SKM-1 (cell line): ENCODE measurements around the gene WDPCP.
"Not testable (repeated sequence)": the region's sequence is repeated elsewhere in the genome, so short reads cannot be mapped to it uniquely, and the experiment has no call there.

Experiments used
- DNase-seq: peaks from one replicate; lab custom pipeline; 2025; ENCODE audit not compliant: unreplicated experiment; lab: John Stamatoyannopoulos, UW

The WDPCP gene, protein sequence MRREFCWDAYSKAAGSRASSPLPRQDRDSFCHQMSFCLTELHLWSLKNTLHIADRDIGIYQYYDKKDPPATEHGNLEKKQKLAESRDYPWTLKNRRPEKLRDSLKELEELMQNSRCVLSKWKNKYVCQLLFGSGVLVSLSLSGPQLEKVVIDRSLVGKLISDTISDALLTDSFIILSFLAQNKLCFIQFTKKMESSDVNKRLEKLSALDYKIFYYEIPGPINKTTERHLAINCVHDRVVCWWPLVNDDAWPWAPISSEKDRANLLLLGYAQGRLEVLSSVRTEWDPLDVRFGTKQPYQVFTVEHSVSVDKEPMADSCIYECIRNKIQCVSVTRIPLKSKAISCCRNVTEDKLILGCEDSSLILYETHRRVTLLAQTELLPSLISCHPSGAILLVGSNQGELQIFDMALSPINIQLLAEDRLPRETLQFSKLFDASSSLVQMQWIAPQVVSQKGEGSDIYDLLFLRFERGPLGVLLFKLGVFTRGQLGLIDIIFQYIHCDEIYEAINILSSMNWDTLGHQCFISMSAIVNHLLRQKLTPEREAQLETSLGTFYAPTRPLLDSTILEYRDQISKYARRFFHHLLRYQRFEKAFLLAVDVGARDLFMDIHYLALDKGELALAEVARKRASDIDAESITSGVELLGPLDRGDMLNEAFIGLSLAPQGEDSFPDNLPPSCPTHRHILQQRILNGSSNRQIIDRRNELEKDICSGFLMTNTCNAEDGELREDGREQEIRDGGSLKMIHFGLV

DNA sequence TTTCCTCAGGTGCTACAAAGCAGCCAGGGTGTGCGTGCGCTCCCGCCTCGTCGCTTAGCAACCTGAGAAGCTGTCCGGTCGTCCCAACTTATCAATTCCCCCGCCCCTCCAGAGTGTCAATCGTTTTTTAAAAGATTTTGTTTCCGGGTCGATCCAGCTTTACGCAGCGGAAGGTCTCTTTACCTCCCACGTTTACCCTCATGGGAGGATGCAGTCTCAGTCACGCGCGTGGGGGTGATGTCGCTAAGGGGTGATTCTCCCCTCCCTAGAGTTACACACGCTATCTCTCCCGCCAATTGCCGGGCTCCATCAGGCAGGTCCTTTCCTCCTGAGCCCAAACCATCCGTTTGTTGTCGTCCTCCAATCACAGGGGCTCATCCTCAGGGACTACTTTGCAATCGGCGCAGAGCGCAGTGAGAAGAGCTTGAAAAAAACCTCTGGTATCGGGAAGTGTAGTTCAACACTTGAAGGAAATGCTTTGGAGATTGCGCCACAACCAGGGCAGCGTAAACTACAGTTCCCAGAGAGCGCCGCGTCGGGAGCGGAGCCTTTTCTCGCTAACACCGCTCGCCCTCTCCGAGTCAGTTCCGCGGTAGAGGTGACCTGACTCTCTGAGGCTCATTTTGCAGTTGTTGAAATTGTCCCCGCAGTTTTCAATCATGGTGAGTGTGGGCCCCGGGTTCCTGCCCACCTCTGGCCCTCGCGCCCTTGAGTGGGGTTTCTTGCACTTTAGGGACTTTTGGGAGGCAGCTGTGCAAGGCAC, at the start of gene WDPCP, which contains the start of gene MDH1:
Gene WDPCP (minus strand): TSS at position 93 of the 763 bp plus-strand sequence. CDS start 206 bp downstream, outside the sequence.
Gene MDH1 (plus strand): TSS at position 579 of the 763 bp plus-strand sequence. CDS start 81 bp downstream, at position 660.
- DNase-seq = peak; percentile 98

DNA sequence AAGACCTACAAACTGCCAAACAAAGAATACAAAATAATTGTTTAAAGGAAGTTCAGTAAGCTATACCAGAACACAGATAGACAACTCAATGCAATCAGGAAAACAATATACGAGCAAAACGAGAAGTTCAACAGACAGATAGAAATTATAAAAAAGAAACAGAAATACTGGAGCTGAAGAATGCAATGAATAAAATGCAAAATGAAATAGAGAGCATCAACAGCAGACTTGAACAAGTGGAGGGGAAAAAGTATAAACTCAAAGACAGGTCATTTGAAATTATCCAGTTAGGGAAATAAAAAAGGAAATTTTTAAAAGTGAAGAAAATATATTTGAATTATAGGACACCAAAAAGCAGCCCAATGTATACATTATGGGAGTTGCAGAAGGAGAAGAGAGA, 44.1 kb upstream of the WDPCP start:
- no peak for DNase-seq

DNA sequence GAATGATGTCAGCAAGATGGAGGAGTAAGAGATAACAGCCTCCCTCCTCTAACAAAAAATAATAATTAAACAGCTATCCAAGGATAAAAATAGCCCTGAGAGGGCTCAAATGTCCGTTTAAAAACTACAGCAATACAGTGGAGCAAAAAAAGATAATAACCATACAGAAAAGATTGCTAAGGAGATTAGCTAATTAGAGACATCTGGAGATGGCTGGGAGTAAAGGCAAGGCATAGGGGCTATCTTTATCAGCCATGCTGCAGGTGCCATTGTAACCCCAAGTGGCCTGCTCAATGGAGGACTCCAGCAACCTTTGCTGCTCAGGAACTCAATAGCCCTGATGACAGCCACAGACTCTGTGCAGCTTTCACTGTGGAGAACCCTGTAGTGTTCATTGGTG, 43.2 kb upstream of the WDPCP start:
- no peak for DNase-seq

DNA sequence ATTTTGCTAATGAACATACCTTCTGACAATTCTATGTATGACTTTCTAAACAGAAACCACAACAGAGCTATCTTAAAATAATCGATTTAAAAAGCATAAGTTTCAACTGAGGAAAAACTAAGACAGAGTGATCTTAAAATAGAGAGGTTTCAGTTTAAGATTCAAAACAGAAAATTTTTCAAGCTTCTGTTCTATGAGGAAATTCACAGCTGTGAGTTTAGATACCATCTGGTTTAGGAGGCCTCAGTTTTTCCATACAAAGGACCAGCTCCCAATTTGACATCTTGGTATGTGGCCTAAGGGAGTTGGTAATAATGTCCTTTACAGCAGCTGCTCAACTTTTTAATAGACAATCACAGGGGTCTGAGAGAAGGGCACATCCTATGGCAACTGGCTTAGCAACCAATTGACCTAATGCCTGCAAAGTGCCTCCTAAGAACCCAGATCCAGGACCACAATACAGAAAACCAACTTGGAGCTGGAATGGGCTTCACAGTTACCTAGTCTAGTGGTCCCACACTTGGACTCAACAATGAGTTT, 40.2 kb upstream of the WDPCP start:
- DNase-seq = no peak

DNA sequence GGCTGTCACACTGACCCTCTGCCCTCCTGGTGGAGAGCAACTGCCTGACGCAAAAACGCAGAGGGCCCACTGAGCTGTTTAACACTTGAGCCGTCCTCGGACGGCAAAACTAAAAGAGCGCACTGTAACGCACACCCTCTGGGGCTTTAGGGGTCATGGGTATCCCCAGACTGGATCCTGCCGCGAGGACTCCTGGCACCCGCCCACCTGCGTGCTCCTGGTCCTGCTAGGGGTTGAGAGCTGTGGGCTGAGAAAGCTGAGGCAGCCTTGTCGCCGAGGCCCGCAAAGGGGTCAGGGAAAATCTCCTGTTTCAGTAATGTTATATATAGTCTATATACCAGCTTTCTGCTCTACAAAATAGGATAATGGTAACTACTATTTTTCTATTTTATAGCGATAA, 39.6 kb upstream of the WDPCP start:
- no peak for DNase-seq

DNA sequence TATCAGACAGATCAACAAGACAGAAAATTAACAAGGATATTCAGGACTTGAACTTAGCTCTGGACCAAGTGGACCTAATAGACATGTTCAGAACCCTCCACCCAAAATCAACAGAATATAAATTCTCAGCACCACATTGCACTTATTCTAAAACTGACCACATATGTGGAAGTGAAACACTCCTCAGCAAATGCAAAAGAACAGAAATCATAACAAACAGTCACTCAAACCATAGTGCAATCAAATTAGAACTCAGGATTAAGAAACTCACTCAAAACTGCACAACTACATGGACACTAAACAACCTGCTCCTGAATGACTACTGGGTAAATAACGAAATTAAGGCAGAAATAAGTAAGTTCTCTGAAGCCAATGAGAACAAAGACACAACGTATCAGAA, 35.5 kb upstream of the WDPCP start:
- not testable (repeated sequence) for DNase-seq

DNA sequence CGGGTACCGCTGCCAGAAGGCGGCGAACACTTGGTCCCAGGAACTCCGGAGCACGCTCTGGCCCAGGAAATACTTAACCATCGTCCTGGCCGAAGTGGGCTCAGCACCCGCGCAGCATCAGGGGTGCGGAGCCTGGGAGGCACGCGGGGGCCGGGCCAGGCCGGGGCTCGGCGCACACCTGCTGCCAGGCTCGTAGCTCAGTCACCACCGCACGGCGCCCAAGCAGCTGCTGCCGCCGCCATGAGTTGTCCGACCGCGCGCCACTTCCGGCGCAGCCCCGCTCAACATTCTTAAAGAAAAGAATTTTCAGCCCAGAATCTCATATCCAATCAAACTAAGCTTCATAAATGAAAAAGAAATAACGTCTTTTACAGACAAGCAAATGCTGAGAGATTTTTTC, 34.5 kb upstream of the WDPCP start:
- DNase-seq = no peak

DNA sequence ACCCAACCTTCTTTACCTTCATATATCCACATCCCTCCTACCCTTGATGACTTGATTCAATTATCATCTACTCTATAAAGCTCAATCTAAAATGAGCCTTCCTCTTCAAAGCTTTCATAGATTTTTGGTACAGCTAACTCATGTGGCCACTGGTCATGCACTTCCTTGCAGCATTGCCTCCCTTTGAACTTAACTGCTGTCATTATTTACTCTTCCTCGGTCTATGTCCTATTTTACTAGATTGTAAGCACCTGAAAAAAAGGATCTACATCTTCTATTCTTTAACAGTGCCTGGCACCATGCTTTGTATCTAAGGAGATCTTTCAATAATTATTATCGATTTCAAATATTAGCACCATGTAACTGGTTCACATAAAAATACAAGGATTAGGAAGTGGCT, 31.1 kb upstream of the WDPCP start:
- no peak for DNase-seq

DNA sequence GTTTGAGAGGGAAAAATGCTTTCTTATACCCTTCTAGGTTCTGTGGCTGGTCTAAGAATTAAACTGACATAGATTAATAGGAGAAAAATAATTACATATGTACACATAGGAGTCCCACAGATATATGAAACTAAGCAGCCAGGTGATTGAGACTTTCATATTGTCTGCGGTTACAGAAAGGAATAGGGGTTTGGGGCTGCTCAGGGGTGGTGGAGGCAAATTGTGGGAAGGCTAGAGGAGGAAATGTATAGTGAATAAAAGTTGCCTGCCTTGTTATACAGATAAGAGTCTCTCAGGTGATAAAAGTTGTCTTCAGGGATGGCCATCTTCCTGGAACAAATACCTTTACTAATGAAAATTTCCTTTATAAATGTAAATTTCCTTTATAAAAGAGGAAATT, 29.1 kb upstream of the WDPCP start:
- DNase-seq = no peak

DNA sequence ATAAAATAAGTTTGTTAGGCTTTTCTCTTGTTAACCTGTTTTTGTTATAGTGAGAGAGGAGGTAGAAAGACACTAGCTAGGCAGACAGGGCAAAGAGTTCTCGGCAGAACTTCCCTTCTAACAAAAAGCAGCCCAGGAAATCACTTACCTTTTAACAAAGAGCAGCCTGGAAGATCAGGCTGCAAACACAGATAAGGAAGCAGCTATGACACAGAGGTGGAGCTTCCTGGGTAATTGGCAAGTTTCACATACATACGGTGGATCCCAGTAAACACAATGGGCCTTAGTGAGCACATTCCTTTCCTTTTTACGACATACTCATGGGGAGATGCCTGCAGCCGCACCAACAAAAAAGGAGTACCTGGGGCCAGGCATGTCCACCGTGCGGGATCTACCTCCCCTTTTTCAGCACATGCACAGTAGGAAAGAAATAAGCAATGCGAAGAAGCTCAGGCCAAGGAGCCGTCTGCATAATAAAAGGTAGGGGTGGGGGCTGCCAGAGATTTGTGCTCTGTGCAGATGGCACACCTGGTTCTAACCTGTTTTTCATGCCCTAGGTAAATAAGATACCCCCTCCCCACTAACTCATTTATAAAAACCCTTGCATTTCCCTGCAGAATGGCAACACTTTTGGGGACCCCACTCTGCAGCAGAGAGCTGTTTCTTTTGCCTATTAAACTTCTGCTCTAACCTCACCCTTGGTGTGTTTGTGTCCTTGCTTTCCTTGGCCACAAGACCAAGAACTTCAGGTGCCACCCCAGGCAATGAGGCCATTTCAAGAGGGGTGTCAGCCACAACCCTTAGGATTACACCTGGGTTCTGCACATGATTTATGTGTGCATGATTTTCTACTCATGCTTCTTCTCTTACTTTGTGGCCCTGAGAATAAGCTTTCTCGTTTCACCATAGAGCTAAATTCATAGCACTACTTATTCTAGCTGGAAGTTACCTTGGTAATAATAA, 27.0 kb upstream of the WDPCP start:
- DNase-seq = no peak

DNA sequence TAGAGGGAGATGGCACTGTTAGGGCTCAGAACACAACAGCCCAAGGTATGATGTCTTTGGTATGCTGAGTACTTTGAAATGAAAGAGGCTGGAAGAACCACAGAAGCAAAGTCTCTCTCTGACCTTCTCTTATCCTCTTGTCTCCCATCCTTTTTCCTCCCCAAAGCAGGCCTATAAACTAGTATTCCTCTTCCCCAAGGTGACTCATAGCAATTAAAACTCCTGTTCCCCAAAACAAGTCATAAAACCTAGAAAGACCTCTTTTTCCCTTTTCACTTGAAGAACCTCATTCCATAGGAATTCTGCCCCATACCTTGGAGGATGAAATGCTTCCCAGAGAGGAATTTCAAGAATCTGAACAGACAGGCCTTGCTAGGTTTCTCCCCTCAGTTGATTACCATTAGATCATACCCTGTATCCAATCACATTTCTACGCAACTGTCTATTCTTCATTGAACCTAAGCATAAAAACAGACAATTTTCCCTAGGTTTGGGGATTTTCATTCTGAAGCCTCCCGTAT, 26.2 kb upstream of the WDPCP start:
- no peak for DNase-seq

DNA sequence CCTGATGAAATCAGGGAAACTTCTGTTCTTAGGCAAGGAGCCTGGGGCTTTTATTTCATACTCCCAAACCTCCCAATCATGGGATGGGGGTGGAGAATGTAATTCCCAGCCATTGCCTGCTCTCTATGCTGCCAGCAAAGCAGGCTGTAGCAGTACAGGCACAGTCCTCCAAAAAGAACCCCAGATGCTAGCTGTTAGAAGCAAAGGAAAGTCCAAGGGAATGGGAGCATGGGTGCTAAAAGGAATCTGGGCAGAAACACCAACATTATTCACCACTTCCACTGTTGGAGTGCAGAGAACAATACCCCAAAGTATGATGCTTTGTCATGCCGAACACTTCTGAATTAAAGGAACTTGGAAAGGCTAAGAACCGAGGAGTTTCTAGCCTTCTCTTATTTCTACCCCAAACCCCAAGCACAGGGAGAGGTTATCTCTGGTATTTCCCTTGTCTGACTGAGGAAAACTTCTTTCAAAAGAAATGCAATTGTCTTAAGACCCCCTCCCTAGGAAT, 25.2 kb upstream of the WDPCP start:
- DNase-seq = no peak

DNA sequence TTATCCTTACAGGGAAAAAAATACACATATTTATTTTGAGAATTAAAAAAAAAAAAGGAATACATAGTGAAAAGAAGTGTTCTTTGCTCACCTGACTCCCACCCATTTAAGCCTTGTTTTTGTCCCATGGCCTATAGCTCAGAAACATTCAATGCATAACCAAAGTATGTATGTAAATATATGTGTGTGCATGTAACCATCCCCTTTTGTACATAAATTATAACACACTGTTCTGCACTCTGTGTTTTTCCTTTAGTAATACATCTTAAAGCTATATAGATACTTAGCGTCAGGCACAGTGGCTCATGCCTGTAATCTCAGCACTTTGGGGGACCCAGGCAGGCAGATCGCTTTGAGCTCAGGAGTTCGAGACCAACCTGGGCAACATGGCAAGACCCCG, 22.2 kb upstream of the WDPCP start:
- no peak for DNase-seq

DNA sequence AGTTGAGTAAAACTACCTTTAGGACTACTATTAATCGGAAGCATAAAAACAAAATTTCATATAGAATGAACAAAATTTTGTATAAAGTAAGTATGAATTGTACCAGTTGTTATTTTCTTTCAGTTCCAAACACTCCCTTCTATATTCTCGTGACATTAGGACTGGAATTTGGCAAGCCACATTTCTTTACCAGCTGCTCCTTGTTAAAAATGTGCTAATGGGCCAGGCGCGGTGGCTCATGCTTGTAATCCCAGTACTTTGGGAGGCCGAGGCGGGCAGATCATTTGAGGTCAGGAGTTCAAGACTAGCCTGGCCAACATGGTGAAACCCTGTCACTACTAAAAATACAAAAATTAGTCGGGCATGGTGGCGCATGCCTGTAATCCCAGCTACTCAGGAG, 20.6 kb upstream of the WDPCP start:
- not testable (repeated sequence) for DNase-seq

DNA sequence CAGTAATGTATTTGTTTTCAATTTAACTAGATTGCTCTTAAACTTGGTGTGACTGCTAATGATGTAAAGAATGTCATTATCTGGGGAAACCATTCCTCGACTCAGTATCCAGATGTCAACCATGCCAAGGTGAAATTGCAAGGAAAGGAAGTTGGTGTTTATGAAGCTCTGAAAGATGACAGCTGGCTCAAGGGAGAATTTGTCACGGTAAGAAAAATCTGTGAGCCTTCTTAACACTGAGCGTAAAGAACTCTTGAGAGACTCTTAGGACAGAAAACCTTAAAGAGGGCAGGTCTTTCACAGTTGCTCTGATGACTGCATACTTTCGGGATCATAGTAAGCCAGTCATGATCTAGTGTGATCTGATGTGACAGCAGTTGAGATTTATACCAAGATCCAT, 16.4 kb upstream of the WDPCP start:
- DNase-seq = no peak

DNA sequence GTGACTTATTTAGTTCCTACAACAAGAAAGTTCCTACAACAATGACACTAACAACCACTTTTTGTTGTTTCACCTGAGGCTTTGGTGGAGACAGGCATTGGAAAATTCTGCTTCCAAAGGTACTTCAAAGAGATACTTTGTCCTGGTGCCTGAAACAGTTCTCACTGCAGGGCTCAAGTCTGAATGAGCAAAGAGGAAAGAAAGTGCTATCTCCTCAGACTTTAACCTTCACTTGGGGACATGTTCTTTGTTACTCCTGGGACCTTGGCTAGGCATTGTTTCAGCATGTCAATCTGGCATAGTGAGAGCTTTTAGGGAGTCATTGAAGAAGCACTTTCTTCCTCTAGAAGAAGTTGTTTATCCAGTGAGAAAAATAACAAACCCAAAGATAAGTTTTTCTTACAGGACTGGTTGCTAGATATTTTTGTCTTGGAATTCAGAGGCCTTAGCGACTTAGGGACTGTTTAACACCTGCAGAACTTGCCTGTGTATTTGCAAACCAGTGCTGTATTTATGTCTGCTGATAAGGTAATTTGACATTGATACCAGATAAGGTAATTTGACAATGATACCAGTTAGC, 12.7 kb upstream of the WDPCP start:
- DNase-seq = no peak

DNA sequence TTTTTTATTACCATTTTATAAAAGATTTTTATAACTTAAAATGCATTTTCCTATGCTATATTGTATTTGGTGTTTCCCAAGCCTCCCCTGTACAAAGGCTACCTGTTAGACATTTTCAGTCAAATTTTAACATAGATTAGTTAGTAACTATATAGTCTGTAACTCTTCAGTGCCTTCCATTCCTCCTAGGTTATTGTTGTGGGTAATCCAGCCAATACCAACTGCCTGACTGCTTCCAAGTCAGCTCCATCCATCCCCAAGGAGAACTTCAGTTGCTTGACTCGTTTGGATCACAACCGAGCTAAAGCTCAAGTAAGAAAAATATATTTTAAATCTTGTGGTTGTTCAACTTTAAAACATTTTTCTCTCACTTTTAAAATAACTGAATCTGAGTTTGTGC, 10.7 kb upstream of the WDPCP start:
- no peak for DNase-seq

DNA sequence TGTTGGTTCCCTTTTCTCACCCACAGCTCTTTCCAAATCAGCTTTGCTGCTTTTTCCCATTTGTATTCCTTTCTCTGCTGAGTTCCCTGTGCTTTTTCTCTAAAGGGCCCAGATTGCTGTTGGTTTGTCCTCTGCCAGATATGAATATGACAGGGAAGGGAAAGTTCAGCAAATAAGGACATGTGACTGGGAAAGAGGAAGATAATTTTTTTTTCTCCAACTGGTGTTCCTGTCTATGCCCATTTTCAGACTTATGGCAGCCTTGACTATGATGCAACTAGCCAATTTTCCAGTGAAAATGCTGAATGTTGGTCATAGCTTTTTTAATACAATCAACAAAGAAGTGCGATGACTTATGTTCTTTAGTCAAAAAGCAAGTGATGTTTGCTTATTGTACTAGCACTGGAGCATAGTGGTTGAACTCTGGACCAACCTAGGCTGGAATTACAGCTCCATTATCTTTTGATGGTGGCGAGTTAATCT, 8.2 kb upstream of the WDPCP start:
- DNase-seq = no peak

DNA sequence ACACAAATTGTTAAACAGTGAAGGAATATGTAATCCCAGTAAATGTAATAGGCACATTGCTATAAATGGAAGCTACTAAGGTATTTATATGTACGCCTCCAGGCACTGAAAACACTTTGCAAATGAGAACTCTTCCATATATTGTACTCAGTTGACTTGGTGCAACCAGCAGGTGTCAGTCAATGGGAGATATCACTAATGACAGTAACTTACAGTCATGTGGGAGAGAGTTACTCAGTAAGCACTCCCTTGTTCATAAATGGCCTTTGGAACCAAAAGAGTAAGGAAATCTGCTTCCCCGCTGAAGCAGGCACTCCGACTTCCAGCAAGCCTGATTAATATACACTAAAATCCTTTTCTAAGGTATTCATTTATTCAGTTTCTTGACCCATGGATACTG, 6.4 kb upstream of the WDPCP start:
- no peak for DNase-seq
